ENCODE measurements around the gene TMPRSS13. TPM values are rescaled to one million over a fixed set of nuclear protein-coding genes. Genes with fewer than 3 reads are reported as not detected.

TMPRSS13 gene
- total and polyA plus RNA-seq, 10 donors = 0.95 to 2.2 (median 1.6) TPM

DNA sequence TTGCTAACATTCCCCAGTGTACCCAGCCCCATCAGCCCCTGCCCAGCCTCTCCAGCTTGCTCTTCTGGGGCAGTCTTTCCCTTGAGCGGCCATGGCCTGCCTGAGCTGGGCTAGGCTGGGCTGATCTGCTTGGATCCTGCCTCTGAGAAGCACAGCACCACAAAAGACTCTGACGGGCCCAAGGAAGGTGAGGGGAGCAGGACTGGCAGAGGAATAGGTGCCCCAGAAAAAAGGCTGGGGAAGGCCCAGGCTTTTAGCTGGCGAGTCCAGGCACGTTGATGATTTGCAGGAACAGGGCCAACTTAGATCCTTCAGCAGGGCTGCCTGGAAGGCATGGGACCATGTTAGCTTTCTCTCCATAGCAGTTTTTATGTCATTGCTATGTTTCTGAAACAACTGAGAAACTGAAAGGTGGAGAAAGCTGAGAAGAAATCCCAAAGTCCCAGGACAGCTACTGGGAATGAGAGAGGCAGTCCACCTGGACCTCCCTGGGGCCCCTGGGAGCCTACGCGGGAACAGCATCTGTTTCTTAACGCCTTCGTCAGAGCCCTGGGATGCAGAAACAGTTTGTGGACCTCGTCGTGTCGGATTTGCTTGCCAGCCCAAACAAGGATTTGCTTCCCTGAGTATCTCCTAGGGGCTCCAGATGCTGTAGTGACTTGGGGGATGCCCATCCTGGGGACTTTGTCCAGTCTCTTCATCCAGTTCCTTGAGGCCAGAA, 28.3 kb downstream of the TMPRSS13 start:
- H3K36me3 ChIP-seq = no peaks in the 10 kb centered on the region
- no peak overlapping the region for H3K4me3 ChIP-seq
- no peaks in the 10 kb centered on the region for H3K27me3 ChIP-seq (replicated peaks in 1 of 7)
- H3K9me3 ChIP-seq = no peaks in the 10 kb centered on the region
- peaks cover 4 to 35% (median 19%) of the 10 kb centered on the region in 6 donors for H3K4me1 ChIP-seq
- 85 to 94% (median 88%) methylated on average over 11 of the region's 11 CpGs for WGBS, 5 donors
- intact Hi-C loops (cut with DNase I; ENCODE audit: low total_unique reads) = no loop called here
- DNase-seq = peak; percentile 63
- TF ChIP-seq POLR2A (IDR thresholded peaks at IDR 0.05) (no peak), POLR2AphosphoS5 (IDR thresholded peaks at IDR 0.05) (no peak), CTCF (IDR thresholded peaks at IDR 0.05 in 8 of 11, conservative IDR thresholded peaks at IDR 0.05 in 3 of 11) (no peak)
- peak overlapping the region; percentile 9 to 83 (median 56) for H3K27ac ChIP-seq

DNA sequence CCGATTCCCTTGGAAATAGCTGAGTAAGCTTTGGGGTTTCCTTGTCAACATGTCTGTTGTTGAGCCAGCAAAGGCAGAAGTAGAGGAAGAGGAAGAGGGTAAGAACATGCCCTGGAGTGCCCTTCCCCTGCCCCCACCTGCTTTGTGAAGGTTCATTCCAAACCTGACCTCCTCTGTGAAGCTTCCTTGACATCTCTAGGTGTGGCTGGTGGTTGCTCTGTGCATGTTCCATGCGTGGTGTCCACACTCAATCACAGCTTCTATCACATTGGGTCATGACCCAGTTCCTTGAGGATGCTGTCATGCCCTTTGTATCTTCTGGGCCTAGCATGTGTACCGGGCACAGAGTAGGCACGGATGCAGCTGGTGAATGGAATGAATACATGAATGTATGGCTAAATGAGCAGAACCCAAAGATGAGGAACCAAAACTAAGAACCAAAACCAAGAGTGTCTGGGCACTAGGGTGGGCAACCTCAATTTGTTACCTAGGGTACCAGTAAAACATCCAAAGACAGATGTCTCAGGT, 29.0 kb downstream of the TMPRSS13 start:
- intact Hi-C loops (cut with DNase I; ENCODE audit: low total_unique reads) = no loop called here
- H3K27ac ChIP-seq = peak overlapping the region; percentile 9 to 83 (median 56)
- TF ChIP-seq POLR2A (IDR thresholded peaks at IDR 0.05) (no peak), CTCF (IDR thresholded peaks at IDR 0.05 in 8 of 11, conservative IDR thresholded peaks at IDR 0.05 in 3 of 11) (no peak), POLR2AphosphoS5 (IDR thresholded peaks at IDR 0.05) (peak in 2 of 3 donors; percentile 50 to 75)
- H3K4me1 ChIP-seq = peaks cover 4 to 35% (median 19%) of the 10 kb centered on the region in 6 donors
- peak; percentile 78 for DNase-seq
- H3K27me3 ChIP-seq (replicated peaks in 1 of 7) = no peaks in the 10 kb centered on the region
- no peak overlapping the region for H3K4me3 ChIP-seq
- no peaks in the 10 kb centered on the region for H3K9me3 ChIP-seq
- WGBS, 5 donors = 27 to 48% (median 46%) methylated on average over 4 of the region's 4 CpGs
- H3K36me3 ChIP-seq = no peaks in the 10 kb centered on the region

DNA sequence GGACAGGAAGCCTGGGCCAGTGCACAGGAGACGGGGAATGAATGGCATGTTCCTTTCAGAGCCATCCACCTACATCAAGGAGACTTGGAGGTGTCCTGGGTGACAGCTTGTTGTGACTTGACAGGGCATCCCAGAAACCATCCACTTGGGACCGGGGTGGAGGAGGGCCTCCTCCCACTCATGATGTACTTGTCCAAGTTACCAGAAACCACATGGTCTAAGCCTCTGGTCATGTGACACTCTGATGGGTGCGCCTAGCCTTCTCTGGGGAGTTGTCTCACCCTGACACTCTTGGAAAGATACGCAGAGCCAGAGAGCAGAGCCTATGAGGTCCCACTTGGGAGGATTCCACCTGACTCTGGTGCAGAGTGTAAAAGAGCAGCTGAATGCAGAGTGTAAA, 31.1 kb downstream of the TMPRSS13 start:
- 66 to 100% (median 85%) methylated on average over 2 to 4 of the region's 4 CpGs for WGBS, 5 donors
- Histone ChIP-seq H3K27me3 (replicated peaks in 1 of 7) (no peaks in the 10 kb centered on the region), H3K4me1 (peaks cover 4 to 31% (median 19%) of the 10 kb centered on the region in 6 donors), H3K27ac (no peak overlapping the region), H3K9me3 (no peaks in the 10 kb centered on the region), H3K4me3 (no peak overlapping the region), H3K36me3 (no peaks in the 10 kb centered on the region)
- DNase-seq = no peak
- intact Hi-C loops (cut with DNase I; ENCODE audit: low total_unique reads) = no loop called here
- TF ChIP-seq CTCF (IDR thresholded peaks at IDR 0.05 in 8 of 11, conservative IDR thresholded peaks at IDR 0.05 in 3 of 11) = no peak
- TF ChIP-seq POLR2AphosphoS5 (IDR thresholded peaks at IDR 0.05) = no peak
- TF ChIP-seq POLR2A (IDR thresholded peaks at IDR 0.05) = no peak

- H3K4me1 ChIP-seq = no peaks in the 10 kb centered on the region
- intact Hi-C loops (cut with DNase I; ENCODE audit: low total_unique reads) = no loop called here
- TF ChIP-seq POLR2AphosphoS5 (IDR thresholded peaks at IDR 0.05) = no peak
- H3K27me3 ChIP-seq (replicated peaks in 1 of 7) = peaks cover 0 to 3% (median 0%) of the 10 kb centered on the region in 7 donors
- H3K4me3 ChIP-seq = no peak overlapping the region
- no peak overlapping the region for H3K27ac ChIP-seq
- H3K36me3 ChIP-seq = no peaks in the 10 kb centered on the region
- peaks cover 0 to 12% (median 0%) of the 10 kb centered on the region in 8 donors for H3K9me3 ChIP-seq
- DNase-seq = no peak
- WGBS, 5 donors = 96 to 99% (median 97%) methylated on average over 3 of the region's 3 CpGs
Measured at GRCh38 chr11:117892651-117893050, 36.6 kb downstream of the TMPRSS13 start.

Data from spleen (tissue), 11 donors.